ENCODE data around the gene C1RL.
"Not testable (repeated sequence)": the region's sequence is repeated elsewhere in the genome, so short reads cannot be mapped to it uniquely, and the experiment has no call there.

C1RL gene

GRCh38 chr12:7116196-7116595, 7.2 kb upstream of the C1RL start:
- Mint-ChIP-seq H3K36me3 (peaks cover 23 to 32% of the 10 kb centered on the region in 2 donors), H3K9me3 (no peaks in the 10 kb centered on the region), H3K27ac (no peak overlapping the region), H3K4me1 (peaks cover 2 to 6% of the 10 kb centered on the region in 2 donors), H3K4me3 (no peak overlapping the region), H3K27me3 (no peaks in the 10 kb centered on the region)
- DNase-seq (no peak), ATAC-seq (replicated peaks) (no peak)

- Mint-ChIP-seq H3K9me3 (no peaks in the 10 kb centered on the region), H3K36me3 (peaks cover 23 to 35% of the 10 kb centered on the region in 2 donors), H3K4me1 (peaks cover 3 to 16% of the 10 kb centered on the region in 2 donors), H3K4me3 (no peak overlapping the region), H3K27me3 (no peaks in the 10 kb centered on the region), H3K27ac (no peak overlapping the region)
- ATAC-seq (replicated peaks) (no peak), DNase-seq (no peak)
Observed at GRCh38 chr12:7114851-7115250, 5.8 kb upstream of the C1RL start.

GRCh38 chr12:7114008-7114407, 5.0 kb upstream of the C1RL start:
- Mint-ChIP-seq H3K27ac (no peak overlapping the region), H3K27me3 (no peaks in the 10 kb centered on the region), H3K4me1 (peaks cover 10 to 24% of the 10 kb centered on the region in 2 donors), H3K9me3 (no peaks in the 10 kb centered on the region), H3K4me3 (no peak overlapping the region), H3K36me3 (peaks cover 23 to 35% of the 10 kb centered on the region in 2 donors)
- ATAC-seq (replicated peaks), result no peak
- DNase-seq, result no peak

GRCh38 chr12:7113389-7113871, 4.4 kb upstream of the C1RL start:
- H3K4me3 Mint-ChIP-seq, result no peak overlapping the region
- ATAC-seq (replicated peaks), result peak; percentile 12 to 14

GRCh38 chr12:7112041-7112440, 3.0 kb upstream of the C1RL start:
- no peaks in the 10 kb centered on the region for H3K27me3 Mint-ChIP-seq
- peaks cover 20 to 31% of the 10 kb centered on the region in 2 donors for H3K36me3 Mint-ChIP-seq
- H3K27ac Mint-ChIP-seq, result no peak overlapping the region
- H3K9me3 Mint-ChIP-seq, result no peaks in the 10 kb centered on the region
- no peak overlapping the region for H3K4me3 Mint-ChIP-seq
- DNase-seq (no peak), ATAC-seq (replicated peaks) (no peak)
- peaks cover 20 to 36% of the 10 kb centered on the region in 2 donors for H3K4me1 Mint-ChIP-seq

More at GRCh38 chr12:7113389-7113871, 4.4 kb upstream of the C1RL start:
- Mint-ChIP-seq H3K27ac (no peak overlapping the region), H3K36me3 (peaks cover 23 to 33% of the 10 kb centered on the region in 2 donors), H3K27me3 (no peaks in the 10 kb centered on the region), H3K9me3 (no peaks in the 10 kb centered on the region), H3K4me1 (peaks cover 12 to 27% of the 10 kb centered on the region in 2 donors)
- no peak for DNase-seq

GRCh38 chr12:7110661-7111060, 1.6 kb upstream of the C1RL start:
- H3K4me3 Mint-ChIP-seq, result no peak overlapping the region
- H3K27ac Mint-ChIP-seq, result no peak overlapping the region

GRCh38 chr12:7109572-7109920, 532 bp upstream of the C1RL start:
- H3K27me3 Mint-ChIP-seq, result no peaks in the 10 kb centered on the region
- H3K36me3 Mint-ChIP-seq, result peaks cover 16 to 32% of the 10 kb centered on the region in 2 donors
- H3K27ac Mint-ChIP-seq, result peak overlapping the region; percentile 92
- H3K4me1 Mint-ChIP-seq, result peaks cover 20 to 36% of the 10 kb centered on the region in 2 donors
- peaks cover 9 to 11% of the 10 kb centered on the region in 2 donors for H3K9me3 Mint-ChIP-seq
- ATAC-seq (replicated peaks), result no peak
- peak overlapping the region; percentile 91 to 95 for H3K4me3 Mint-ChIP-seq
- no peak for DNase-seq

More at GRCh38 chr12:7110661-7111060, 1.6 kb upstream of the C1RL start:
- no peak for DNase-seq
- Mint-ChIP-seq H3K9me3 (peaks cover 8 to 9% of the 10 kb centered on the region in 2 donors), H3K4me1 (peaks cover 20 to 36% of the 10 kb centered on the region in 2 donors), H3K27me3 (no peaks in the 10 kb centered on the region), H3K36me3 (peaks cover 22 to 35% of the 10 kb centered on the region in 2 donors)
- ATAC-seq (replicated peaks), result no peak

GRCh38 chr12:7108003-7108795, 815 bp downstream of the C1RL start:
- no peaks in the 10 kb centered on the region for H3K27me3 Mint-ChIP-seq
- peak overlapping the region; percentile 95 for H3K27ac Mint-ChIP-seq
- peaks cover 20 to 30% of the 10 kb centered on the region in 2 donors for H3K36me3 Mint-ChIP-seq
- peaks cover 20 to 32% of the 10 kb centered on the region in 2 donors for H3K4me1 Mint-ChIP-seq
- DNase-seq, result peak; percentile 73
- peaks cover 9 to 11% of the 10 kb centered on the region in 2 donors for H3K9me3 Mint-ChIP-seq
- H3K4me3 Mint-ChIP-seq, result peak overlapping the region; percentile 91 to 95
- peak; percentile 95 to 98 for ATAC-seq (replicated peaks)

GRCh38 chr12:7107636-7108002, 1.4 kb downstream of the C1RL start:
- peak overlapping the region; percentile 95 for H3K27ac Mint-ChIP-seq
- peaks cover 9 to 11% of the 10 kb centered on the region in 2 donors for H3K9me3 Mint-ChIP-seq
- no peak for DNase-seq
- no peaks in the 10 kb centered on the region for H3K27me3 Mint-ChIP-seq
- H3K4me1 Mint-ChIP-seq, result peaks cover 23 to 30% of the 10 kb centered on the region in 2 donors
- no peak for ATAC-seq (replicated peaks)
- H3K4me3 Mint-ChIP-seq, result peak overlapping the region; percentile 91 to 95
- H3K36me3 Mint-ChIP-seq, result peaks cover 20 to 30% of the 10 kb centered on the region in 2 donors

- not testable (repeated sequence) for H3K27ac Mint-ChIP-seq; ATAC-seq (replicated peaks); DNase-seq; H3K27me3 Mint-ChIP-seq; H3K4me3 Mint-ChIP-seq
- H3K4me1 Mint-ChIP-seq, result peaks cover 25 to 30% of the 10 kb centered on the region in 2 donors
- peaks cover 9 to 11% of the 10 kb centered on the region in 2 donors for H3K9me3 Mint-ChIP-seq
- peaks cover 23 to 33% of the 10 kb centered on the region in 2 donors for H3K36me3 Mint-ChIP-seq
Observed at GRCh38 chr12:7107181-7107580, 1.8 kb downstream of the C1RL start.

- DNase-seq, result no peak
- H3K27me3 Mint-ChIP-seq, result no peaks in the 10 kb centered on the region
- H3K4me1 Mint-ChIP-seq, result peaks cover 25 to 30% of the 10 kb centered on the region in 2 donors
- no peak overlapping the region for H3K4me3 Mint-ChIP-seq
- peaks cover 25 to 37% of the 10 kb centered on the region in 2 donors for H3K36me3 Mint-ChIP-seq
- H3K9me3 Mint-ChIP-seq, result peaks cover 9 to 11% of the 10 kb centered on the region in 2 donors
- no peak overlapping the region for H3K27ac Mint-ChIP-seq
- no peak for ATAC-seq (replicated peaks)
Observed at GRCh38 chr12:7106082-7106481, 2.9 kb downstream of the C1RL start.

- no peaks in the 10 kb centered on the region for H3K27me3 Mint-ChIP-seq
- no peak overlapping the region for H3K4me3 Mint-ChIP-seq
- peaks cover 30 to 39% of the 10 kb centered on the region in 2 donors for H3K36me3 Mint-ChIP-seq
- DNase-seq (no peak), ATAC-seq (replicated peaks) (no peak)
- H3K27ac Mint-ChIP-seq, result peak overlapping the region; percentile 11
- peaks cover 13 to 17% of the 10 kb centered on the region in 2 donors for H3K4me1 Mint-ChIP-seq
- peaks cover 9 to 11% of the 10 kb centered on the region in 2 donors for H3K9me3 Mint-ChIP-seq
Observed at GRCh38 chr12:7103837-7104584, 5.0 kb downstream of the C1RL start.

GRCh38 chr12:7102582-7102981, 6.4 kb downstream of the C1RL start:
- no peak for ATAC-seq (replicated peaks)
- Mint-ChIP-seq H3K4me1 (peaks cover under 1 to 7% of the 10 kb centered on the region in 2 donors), H3K4me3 (no peak overlapping the region), H3K36me3 (peaks cover 34 to 42% of the 10 kb centered on the region in 2 donors), H3K27me3 (no peaks in the 10 kb centered on the region), H3K27ac (no peak overlapping the region), H3K9me3 (peaks cover 9 to 11% of the 10 kb centered on the region in 2 donors)
- DNase-seq, result no peak

- Mint-ChIP-seq H3K27ac (no peak overlapping the region), H3K4me1 (peaks cover 0 to 7% of the 10 kb centered on the region in 2 donors), H3K4me3 (no peak overlapping the region), H3K36me3 (peaks cover 38 to 40% of the 10 kb centered on the region in 2 donors), H3K27me3 (no peaks in the 10 kb centered on the region), H3K9me3 (peaks cover 9 to 11% of the 10 kb centered on the region in 2 donors)
- no peak for DNase-seq
- no peak for ATAC-seq (replicated peaks)
Observed at GRCh38 chr12:7101694-7102131, 7.3 kb downstream of the C1RL start.
